HEK293 (cell line): ENCODE results near the gene CIP2A.

Experiments used
- EGR2 ChIP-seq: fragments of 450-650 bp; formaldehyde crosslinking; IDR thresholded peaks from 2 replicates; pipeline ENCODE4 v1.5.1; 2016; ENCODE audit warnings: low read depth, missing biosample characterization, missing genetic modification characterization
- GFI1B ChIP-seq: fragments of 450-650 bp; formaldehyde crosslinking; IDR thresholded peaks from 2 replicates; pipeline ENCODE4 v1.5.1; 2016; ENCODE audit warnings: missing biosample characterization, missing genetic modification characterization
- GLIS1 ChIP-seq: fragments of 450-650 bp; formaldehyde crosslinking; IDR thresholded peaks from 2 replicates; pipeline ENCODE4 v1.5.1; 2016; ENCODE audit warnings: missing biosample characterization, missing genetic modification characterization
- GLIS2 ChIP-seq: fragments of 450-650 bp; formaldehyde crosslinking; IDR thresholded peaks from 2 replicates; pipeline ENCODE4 v1.5.1; 2016; ENCODE audit warnings: missing biosample characterization, missing genetic modification characterization
- KLF8 ChIP-seq: fragments of 450-650 bp; formaldehyde crosslinking; IDR thresholded peaks from 2 replicates; pipeline ENCODE4 v1.5.1; 2016; ENCODE audit warnings: missing biosample characterization, missing genetic modification characterization
- KLF9 ChIP-seq: fragments of 450-650 bp; formaldehyde crosslinking; IDR thresholded peaks from 2 replicates; pipeline ENCODE4 v1.5.1; 2016; ENCODE audit warnings: missing biosample characterization, missing genetic modification characterization, low read depth
- ZBTB17 ChIP-seq: fragments of 450-650 bp; formaldehyde crosslinking; IDR thresholded peaks from 2 replicates; pipeline ENCODE4 v1.5.1; 2016; ENCODE audit warnings: missing biosample characterization, missing genetic modification characterization
- ZBTB7A ChIP-seq: fragments of 450-650 bp; formaldehyde crosslinking; IDR thresholded peaks from 2 replicates; pipeline ENCODE4 v1.5.1; 2016; ENCODE audit warnings: low read depth, missing biosample characterization, missing genetic modification characterization
- ZBTB8A ChIP-seq: fragments of 450-650 bp; formaldehyde crosslinking; IDR thresholded peaks from 2 replicates; pipeline ENCODE4 v1.5.1; 2016; ENCODE audit warnings: missing biosample characterization, missing genetic modification characterization
- ZFHX2 ChIP-seq: fragments of 450-650 bp; formaldehyde crosslinking; conservative IDR thresholded peaks from 2 replicates; pipeline ENCODE4 v1.5.1; 2016; ENCODE audit warnings: missing biosample characterization, missing genetic modification characterization
- ZFP69B ChIP-seq: fragments of 450-650 bp; formaldehyde crosslinking; IDR thresholded peaks from 2 replicates; pipeline ENCODE4 v1.5.1; 2016; ENCODE audit warnings: missing biosample characterization, missing genetic modification characterization
- ZNF24 ChIP-seq: fragments of 450-650 bp; formaldehyde crosslinking; IDR thresholded peaks from 2 replicates; pipeline ENCODE4 v1.5.1; 2016; ENCODE audit warnings: missing biosample characterization, missing genetic modification characterization
- ZNF416 ChIP-seq: fragments of 450-650 bp; formaldehyde crosslinking; IDR thresholded peaks from 2 replicates; pipeline ENCODE4 v1.5.1; 2016; ENCODE audit warnings: missing biosample characterization, missing genetic modification characterization
- ZNF561 ChIP-seq: fragments of 450-650 bp; IDR thresholded peaks from 2 replicates; pipeline ENCODE4 v1.5.1; 2018; ENCODE audit warnings: missing biosample characterization, missing genetic modification characterization, borderline replicate concordance
- ZNF677 ChIP-seq: fragments of 450-650 bp; IDR thresholded peaks from 2 replicates; pipeline ENCODE4 v1.5.0; 2018; ENCODE audit warnings: missing biosample characterization, mild to moderate bottlenecking, missing genetic modification characterization, moderate library complexity
- ZNF843 ChIP-seq: fragments of 450-650 bp; formaldehyde crosslinking; IDR thresholded peaks from 2 replicates; pipeline ENCODE4 v1.5.1; 2016; ENCODE audit warnings: missing biosample characterization, missing genetic modification characterization
- ZSCAN30 ChIP-seq: fragments of 450-650 bp; IDR thresholded peaks from 2 replicates; pipeline ENCODE4 v1.5.1; 2018; ENCODE audit warnings: missing biosample characterization, mild to moderate bottlenecking, missing genetic modification characterization, moderate library complexity
- TF ChIP-seq, protein P1 (sequence below): fragments of 450-650 bp; formaldehyde crosslinking; IDR thresholded peaks from 2 replicates; pipeline ENCODE4 v1.5.1; 2016; ENCODE audit warnings: missing biosample characterization, missing genetic modification characterization
- TF ChIP-seq, protein P2 (sequence below): fragments of 450-650 bp; formaldehyde crosslinking; conservative IDR thresholded peaks from 2 replicates; pipeline ENCODE4 v1.5.1; 2016; ENCODE audit warnings: low read depth, missing biosample characterization, missing genetic modification characterization
- TF ChIP-seq, protein P3 (sequence below): fragments of 450-650 bp; formaldehyde crosslinking; optimal IDR thresholded peaks from 2 replicates; pipeline ENCODE3; 2016; ENCODE audit warnings: missing biosample characterization, mild to moderate bottlenecking, missing genetic modification characterization
- TF ChIP-seq, protein P4 (sequence below): fragments of 450-650 bp; formaldehyde crosslinking; IDR thresholded peaks from 2 replicates; pipeline ENCODE4 v1.5.1; 2017; ENCODE audit warnings: missing biosample characterization, missing genetic modification characterization
- TF ChIP-seq, protein P5 (sequence below): fragments of 450-650 bp; formaldehyde crosslinking; IDR thresholded peaks from 2 replicates; pipeline ENCODE4 v1.5.1; 2016; ENCODE audit warnings: missing biosample characterization, missing genetic modification characterization

The CIP2A gene

DNA sequence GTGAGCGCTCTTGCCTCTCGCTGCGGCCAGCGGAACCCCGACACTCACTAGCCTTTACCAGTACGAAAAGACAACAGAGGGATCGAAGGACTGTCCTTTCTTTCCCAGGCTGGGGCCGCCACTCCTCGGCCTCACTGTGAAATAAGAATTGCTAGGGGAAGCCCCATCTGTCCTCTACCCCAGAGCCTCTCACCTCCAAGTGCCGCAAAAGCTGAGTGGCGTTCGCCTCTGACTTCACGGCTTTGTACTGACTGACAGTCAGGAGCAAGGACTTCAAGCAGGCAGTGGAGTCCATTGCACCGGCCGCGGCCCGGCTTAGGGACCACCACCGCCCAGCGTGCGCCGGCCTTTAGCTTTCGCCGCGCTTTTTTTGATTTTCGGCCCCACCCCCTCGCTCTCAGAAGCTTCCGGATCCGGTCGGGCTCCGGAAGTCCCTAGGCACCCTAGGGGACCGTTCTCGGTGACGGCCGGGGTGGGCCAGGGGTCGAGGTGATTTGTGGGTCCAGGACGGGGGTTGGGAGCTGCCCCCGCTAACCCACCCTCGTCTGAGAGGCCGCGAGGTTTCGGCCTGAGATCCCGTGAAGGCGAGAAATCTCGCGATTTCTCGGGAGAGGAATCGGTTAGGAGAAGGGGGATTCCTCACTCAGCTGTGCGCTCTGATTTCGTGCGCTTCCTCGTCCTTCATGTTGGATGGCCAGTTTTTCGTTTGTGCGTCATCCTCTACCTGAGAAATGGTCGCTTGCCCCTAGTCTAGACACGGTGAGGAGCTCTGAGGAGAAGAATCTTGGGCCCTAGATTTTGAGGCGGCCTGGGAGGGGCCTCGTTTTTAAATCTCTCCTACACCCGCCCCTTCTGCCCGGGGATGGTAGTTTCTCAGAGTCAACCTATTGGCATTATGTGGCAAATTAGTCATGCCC, at the start of gene CIP2A, which contains the start of gene DZIP3 (continued):
- TF ChIP-seq ZBTB7A (tag by site-specific recombination) (peak; percentile 67; the same call in 1 of the 2 replicates), ZSCAN30 (0 out of 2 replicates have a peak, but pooled peaks have one; percentile 51), ZNF416 (no peak), ZFHX2 (tag by site-specific recombination) (peak; percentile 66), KLF9 (tag by site-specific recombination) (peak; percentile 67), KLF8 (tag by site-specific recombination) (peak; percentile 24; the same call in 1 of the 2 replicates), ZBTB17 (tag by site-specific recombination) (peak; percentile 62), ZNF677 (tag by site-specific recombination) (no peak), ZNF561 (tag by site-specific recombination) (0 out of 2 replicates have a peak, but pooled peaks have one; percentile 15), GLIS2 (tag by site-specific recombination) (peak; percentile 93), ZNF843 (no peak), ZFP69B (tag by site-specific recombination) (peak; percentile 61; the same call in 1 of the 2 replicates), GLIS1 (tag by site-specific recombination) (peak; percentile 79), EGR2 (tag by site-specific recombination) (peak; percentile 76), ZBTB8A (tag by site-specific recombination) (0 out of 2 replicates have a peak, but pooled peaks have one; percentile 12), ZNF24 (tag by site-specific recombination) (0 out of 2 replicates have a peak, but pooled peaks have one; percentile 15), GFI1B (peak; percentile 63; the same call in 1 of the 2 replicates)
- TF ChIP-seq, protein P1, sequence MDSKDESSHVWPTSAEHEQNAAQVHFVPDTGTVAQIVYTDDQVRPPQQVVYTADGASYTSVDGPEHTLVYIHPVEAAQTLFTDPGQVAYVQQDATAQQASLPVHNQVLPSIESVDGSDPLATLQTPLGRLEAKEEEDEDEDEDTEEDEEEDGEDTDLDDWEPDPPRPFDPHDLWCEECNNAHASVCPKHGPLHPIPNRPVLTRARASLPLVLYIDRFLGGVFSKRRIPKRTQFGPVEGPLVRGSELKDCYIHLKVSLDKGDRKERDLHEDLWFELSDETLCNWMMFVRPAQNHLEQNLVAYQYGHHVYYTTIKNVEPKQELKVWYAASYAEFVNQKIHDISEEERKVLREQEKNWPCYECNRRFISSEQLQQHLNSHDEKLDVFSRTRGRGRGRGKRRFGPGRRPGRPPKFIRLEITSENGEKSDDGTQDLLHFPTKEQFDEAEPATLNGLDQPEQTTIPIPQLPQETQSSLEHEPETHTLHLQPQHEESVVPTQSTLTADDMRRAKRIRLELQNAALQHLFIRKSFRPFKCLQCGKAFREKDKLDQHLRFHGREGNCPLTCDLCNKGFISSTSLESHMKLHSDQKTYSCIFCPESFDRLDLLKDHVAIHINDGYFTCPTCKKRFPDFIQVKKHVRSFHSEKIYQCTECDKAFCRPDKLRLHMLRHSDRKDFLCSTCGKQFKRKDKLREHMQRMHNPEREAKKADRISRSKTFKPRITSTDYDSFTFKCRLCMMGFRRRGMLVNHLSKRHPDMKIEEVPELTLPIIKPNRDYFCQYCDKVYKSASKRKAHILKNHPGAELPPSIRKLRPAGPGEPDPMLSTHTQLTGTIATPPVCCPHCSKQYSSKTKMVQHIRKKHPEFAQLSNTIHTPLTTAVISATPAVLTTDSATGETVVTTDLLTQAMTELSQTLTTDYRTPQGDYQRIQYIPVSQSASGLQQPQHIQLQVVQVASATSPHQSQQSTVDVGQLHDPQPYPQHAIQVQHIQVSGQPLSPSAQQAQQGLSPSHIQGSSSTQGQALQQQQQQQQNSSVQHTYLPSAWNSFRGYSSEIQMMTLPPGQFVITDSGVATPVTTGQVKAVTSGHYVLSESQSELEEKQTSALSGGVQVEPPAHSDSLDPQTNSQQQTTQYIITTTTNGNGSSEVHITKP (tag by site-specific recombination) = peak; percentile 97
- TF ChIP-seq, protein P2, sequence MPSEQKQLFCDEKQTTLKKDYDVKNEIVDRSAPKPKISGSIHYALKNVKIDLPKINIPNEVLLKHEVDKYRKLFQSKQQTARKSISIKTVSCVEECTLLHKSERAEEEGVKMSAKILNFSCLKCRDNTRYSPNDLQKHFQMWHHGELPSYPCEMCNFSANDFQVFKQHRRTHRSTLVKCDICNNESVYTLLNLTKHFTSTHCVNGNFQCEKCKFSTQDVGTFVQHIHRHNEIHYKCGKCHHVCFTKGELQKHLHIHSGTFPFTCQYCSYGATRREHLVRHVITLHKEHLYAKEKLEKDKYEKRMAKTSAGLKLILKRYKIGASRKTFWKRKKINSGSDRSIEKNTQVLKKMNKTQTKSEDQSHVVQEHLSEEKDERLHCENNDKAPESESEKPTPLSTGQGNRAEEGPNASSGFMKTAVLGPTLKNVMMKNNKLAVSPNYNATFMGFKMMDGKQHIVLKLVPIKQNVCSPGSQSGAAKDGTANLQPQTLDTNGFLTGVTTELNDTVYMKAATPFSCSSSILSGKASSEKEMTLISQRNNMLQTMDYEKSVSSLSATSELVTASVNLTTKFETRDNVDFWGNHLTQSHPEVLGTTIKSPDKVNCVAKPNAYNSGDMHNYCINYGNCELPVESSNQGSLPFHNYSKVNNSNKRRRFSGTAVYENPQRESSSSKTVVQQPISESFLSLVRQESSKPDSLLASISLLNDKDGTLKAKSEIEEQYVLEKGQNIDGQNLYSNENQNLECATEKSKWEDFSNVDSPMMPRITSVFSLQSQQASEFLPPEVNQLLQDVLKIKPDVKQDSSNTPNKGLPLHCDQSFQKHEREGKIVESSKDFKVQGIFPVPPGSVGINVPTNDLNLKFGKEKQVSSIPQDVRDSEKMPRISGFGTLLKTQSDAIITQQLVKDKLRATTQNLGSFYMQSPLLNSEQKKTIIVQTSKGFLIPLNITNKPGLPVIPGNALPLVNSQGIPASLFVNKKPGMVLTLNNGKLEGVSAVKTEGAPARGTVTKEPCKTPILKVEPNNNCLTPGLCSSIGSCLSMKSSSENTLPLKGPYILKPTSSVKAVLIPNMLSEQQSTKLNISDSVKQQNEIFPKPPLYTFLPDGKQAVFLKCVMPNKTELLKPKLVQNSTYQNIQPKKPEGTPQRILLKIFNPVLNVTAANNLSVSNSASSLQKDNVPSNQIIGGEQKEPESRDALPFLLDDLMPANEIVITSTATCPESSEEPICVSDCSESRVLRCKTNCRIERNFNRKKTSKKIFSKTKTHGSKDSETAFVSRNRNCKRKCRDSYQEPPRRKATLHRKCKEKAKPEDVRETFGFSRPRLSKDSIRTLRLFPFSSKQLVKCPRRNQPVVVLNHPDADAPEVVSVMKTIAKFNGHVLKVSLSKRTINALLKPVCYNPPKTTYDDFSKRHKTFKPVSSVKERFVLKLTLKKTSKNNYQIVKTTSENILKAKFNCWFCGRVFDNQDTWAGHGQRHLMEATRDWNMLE (tag by site-specific recombination) = peak; percentile 70
- TF ChIP-seq, protein P3, sequence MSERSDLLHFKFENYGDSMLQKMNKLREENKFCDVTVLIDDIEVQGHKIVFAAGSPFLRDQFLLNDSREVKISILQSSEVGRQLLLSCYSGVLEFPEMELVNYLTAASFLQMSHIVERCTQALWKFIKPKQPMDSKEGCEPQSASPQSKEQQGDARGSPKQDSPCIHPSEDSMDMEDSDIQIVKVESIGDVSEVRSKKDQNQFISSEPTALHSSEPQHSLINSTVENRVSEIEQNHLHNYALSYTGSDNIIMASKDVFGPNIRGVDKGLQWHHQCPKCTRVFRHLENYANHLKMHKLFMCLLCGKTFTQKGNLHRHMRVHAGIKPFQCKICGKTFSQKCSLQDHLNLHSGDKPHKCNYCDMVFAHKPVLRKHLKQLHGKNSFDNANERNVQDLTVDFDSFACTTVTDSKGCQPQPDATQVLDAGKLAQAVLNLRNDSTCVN = peak; percentile 29
- TF ChIP-seq, protein P4, sequence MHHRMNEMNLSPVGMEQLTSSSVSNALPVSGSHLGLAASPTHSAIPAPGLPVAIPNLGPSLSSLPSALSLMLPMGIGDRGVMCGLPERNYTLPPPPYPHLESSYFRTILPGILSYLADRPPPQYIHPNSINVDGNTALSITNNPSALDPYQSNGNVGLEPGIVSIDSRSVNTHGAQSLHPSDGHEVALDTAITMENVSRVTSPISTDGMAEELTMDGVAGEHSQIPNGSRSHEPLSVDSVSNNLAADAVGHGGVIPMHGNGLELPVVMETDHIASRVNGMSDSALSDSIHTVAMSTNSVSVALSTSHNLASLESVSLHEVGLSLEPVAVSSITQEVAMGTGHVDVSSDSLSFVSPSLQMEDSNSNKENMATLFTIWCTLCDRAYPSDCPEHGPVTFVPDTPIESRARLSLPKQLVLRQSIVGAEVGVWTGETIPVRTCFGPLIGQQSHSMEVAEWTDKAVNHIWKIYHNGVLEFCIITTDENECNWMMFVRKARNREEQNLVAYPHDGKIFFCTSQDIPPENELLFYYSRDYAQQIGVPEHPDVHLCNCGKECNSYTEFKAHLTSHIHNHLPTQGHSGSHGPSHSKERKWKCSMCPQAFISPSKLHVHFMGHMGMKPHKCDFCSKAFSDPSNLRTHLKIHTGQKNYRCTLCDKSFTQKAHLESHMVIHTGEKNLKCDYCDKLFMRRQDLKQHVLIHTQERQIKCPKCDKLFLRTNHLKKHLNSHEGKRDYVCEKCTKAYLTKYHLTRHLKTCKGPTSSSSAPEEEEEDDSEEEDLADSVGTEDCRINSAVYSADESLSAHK (tag by site-specific recombination) = peak; percentile 28; the same call in 1 of the 2 replicates
- TF ChIP-seq, protein P5, sequence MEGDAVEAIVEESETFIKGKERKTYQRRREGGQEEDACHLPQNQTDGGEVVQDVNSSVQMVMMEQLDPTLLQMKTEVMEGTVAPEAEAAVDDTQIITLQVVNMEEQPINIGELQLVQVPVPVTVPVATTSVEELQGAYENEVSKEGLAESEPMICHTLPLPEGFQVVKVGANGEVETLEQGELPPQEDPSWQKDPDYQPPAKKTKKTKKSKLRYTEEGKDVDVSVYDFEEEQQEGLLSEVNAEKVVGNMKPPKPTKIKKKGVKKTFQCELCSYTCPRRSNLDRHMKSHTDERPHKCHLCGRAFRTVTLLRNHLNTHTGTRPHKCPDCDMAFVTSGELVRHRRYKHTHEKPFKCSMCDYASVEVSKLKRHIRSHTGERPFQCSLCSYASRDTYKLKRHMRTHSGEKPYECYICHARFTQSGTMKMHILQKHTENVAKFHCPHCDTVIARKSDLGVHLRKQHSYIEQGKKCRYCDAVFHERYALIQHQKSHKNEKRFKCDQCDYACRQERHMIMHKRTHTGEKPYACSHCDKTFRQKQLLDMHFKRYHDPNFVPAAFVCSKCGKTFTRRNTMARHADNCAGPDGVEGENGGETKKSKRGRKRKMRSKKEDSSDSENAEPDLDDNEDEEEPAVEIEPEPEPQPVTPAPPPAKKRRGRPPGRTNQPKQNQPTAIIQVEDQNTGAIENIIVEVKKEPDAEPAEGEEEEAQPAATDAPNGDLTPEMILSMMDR (tag by site-specific recombination) = 0 out of 2 replicates have a peak, but pooled peaks have one; percentile 8
